ENCODE results near the gene HCAR3. TPM values are rescaled to one million over a fixed set of nuclear protein-coding genes. Genes with fewer than 3 reads are reported as not detected.
"Not testable (repeated sequence)": the region's sequence is repeated elsewhere in the genome, so short reads cannot be mapped to it uniquely, and the experiment has no call there.

HCAR3 gene
- total RNA-seq, 2 experiments from 2014 or later = not detected

DNA sequence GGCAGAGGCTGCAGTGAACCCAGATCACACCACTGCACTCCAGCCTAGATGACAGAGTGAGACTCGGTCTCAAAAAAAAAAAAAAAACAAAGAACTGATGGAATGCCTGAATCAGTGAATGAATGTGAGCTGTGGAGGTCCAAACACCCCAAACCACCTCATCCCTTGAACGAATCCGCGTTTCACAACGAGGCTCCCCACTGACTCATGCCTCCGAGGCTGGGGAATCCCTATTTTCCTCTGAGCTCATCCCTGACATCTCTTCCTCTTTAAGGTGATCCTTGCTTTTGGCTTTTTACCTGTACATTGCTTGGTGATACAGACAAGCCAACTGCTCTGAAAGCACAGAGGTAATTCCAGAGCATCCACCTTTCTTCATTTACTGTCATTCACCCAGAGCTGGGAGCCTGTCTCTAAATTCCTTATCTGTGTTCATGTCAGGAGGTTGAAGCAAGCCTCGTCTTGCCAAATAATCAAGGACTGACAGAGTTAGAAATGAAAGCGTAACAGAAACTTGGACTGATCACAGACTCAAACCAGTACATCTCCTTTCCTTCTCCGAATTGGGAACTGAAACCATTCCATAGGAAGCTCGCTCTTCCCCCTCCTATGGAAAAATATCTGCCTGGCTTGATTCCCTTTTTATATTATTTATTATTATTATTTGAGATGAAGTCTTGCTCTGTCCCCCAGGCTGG is 3.0 kb downstream of the HCAR3 start:
- CTCF ChIA-PET; H3K27ac Mint-ChIP-seq; H3K9me3 Mint-ChIP-seq; H3K27me3 Mint-ChIP-seq (ENCODE audit: low read depth); H3K4me1 Mint-ChIP-seq (ENCODE audit: low read depth); DNase-seq; H3K4me3 Mint-ChIP-seq; intact Hi-C loops (cut with micrococcal nuclease); H3K36me3 Mint-ChIP-seq (ENCODE audit: low read depth): not testable (repeated sequence)

DNA sequence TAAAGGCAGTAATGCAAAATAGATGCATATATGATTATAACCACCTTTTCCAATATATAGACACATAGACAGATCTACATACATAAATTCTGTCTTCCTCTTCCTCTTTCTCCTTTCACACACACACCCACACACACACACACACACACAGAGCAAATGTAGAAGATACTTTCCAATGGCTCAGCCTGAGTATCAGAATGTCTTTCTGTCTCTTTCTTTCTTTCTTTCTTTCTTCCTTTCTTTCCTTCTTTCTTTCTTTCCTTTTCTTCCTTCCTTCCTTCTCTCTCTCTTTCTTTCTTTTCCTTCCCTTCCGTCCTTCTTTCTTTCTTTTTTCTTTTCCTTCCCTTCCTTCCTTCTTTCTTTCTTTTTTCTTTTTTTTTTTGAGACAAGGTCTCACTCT is 5.3 kb downstream of the HCAR3 start:
- H3K27me3 Mint-ChIP-seq (ENCODE audit: low read depth); DNase-seq; H3K4me1 Mint-ChIP-seq (ENCODE audit: low read depth); H3K4me3 Mint-ChIP-seq; intact Hi-C loops (cut with micrococcal nuclease); H3K27ac Mint-ChIP-seq; H3K36me3 Mint-ChIP-seq (ENCODE audit: low read depth); CTCF ChIA-PET; H3K9me3 Mint-ChIP-seq: not testable (repeated sequence)

DNA sequence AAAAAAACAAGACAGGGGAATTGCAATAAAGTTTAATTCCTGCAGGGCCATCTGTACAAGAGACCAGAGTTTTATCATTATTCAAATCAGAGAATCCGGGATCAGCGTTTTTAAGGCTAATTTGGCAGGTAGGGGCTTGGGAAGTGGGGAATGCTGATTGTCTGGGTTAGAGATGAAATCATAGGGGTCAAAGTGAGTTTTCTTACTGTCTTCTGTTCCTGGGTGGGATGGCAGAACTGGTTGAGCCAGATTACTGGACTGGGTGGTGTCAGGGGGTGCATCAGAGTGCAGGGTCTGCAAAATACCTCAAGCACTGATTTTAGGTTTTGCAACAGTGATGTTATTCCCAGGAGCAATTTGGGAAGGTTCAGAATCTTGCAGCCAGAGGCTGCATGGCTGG is 6.3 kb downstream of the HCAR3 start:
- DNase-seq; intact Hi-C loops (cut with micrococcal nuclease); H3K4me3 Mint-ChIP-seq; H3K36me3 Mint-ChIP-seq (ENCODE audit: low read depth); H3K27me3 Mint-ChIP-seq (ENCODE audit: low read depth); CTCF ChIA-PET; H3K27ac Mint-ChIP-seq; H3K9me3 Mint-ChIP-seq; H3K4me1 Mint-ChIP-seq (ENCODE audit: low read depth): not testable (repeated sequence)

DNA sequence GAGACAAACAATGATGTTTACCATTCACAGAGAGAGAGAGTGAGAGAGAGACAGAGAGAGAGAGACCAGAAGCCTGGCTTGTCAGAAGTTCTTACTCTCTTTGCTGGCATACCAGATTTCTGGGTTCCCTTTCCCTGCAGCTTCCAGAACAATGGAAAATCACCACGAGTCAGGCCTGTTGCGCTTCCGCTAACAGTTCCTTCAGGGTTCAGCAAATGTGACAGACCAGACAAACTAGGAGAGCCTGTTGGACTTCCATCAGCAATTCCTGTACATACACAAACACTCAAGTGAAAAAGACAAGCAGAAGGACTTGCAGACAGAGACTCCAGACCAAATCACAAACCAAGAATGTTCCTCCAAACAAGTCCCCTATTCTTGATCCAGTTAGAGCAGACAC is 7.3 kb downstream of the HCAR3 start:
- H3K27ac Mint-ChIP-seq; H3K36me3 Mint-ChIP-seq (ENCODE audit: low read depth); CTCF ChIA-PET; H3K4me3 Mint-ChIP-seq; H3K9me3 Mint-ChIP-seq; DNase-seq; H3K4me1 Mint-ChIP-seq (ENCODE audit: low read depth); H3K27me3 Mint-ChIP-seq (ENCODE audit: low read depth); intact Hi-C loops (cut with micrococcal nuclease): not testable (repeated sequence)

DNA sequence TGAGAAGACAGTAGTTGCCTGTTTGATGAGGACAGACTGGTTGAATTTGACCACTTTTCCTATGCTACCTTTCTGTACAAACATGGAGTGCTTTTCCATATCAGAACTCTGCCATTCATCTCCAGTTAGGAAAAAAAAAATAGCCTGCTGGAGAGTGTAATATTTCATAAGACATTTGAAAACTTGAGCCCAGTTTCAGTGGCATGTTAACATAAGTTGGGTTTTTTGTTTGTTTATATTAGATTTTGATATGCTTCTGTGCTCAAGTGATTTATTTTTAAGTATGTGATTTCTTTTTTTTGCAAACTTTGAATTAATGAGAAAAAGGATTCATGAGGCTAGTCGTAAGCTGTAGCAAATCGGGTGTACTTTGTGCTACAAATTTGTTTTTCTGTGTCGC is 12.8 kb downstream of the HCAR3 start:
- H3K4me1 Mint-ChIP-seq (ENCODE audit: low read depth); H3K27me3 Mint-ChIP-seq (ENCODE audit: low read depth); H3K4me3 Mint-ChIP-seq; H3K27ac Mint-ChIP-seq; intact Hi-C loops (cut with micrococcal nuclease); CTCF ChIA-PET; H3K36me3 Mint-ChIP-seq (ENCODE audit: low read depth); DNase-seq; H3K9me3 Mint-ChIP-seq: not testable (repeated sequence)

DNA sequence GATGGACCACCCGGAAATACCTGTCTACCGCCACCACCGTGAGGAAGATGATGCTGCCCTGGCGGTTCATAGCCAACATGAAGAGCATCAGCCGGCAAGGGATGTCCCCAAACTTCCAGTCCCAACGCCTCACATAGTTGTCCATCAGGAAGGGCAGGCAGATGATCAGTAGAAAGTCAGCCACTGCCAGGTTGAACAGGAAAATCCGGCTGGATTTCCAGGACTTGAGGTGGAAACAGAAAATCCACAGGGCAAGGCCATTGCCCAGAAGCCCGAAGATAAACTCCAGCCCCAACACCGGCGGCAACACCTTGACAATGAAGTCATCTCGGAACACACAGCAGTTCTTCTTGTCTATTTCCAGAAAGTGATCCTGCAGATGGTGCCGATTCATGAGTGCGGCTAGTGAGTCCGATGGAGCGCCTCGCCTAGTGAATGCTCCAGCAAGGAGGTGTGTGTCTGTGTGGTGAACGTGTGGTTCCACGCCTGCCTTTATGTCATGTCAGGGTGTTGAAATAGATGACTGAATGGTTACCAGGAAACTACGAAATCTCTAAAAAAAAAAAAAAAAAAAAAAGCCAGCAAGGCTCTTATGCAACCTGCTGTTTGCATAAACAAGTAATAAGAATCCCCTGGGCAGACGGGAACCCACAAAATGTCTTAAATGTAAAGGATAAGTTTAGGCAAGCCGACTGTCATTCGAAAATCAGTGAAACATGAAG is 13.6 kb downstream of the HCAR3 start, which contains the start of gene HCAR2:
Gene HCAR2, minus strand, starts transcription at position 468 of the 722 bp plus-strand sequence. Its CDS starts 74 bp downstream, at position 394.
- CTCF ChIA-PET; H3K4me1 Mint-ChIP-seq (ENCODE audit: low read depth); H3K27ac Mint-ChIP-seq; H3K36me3 Mint-ChIP-seq (ENCODE audit: low read depth); H3K9me3 Mint-ChIP-seq; DNase-seq; H3K4me3 Mint-ChIP-seq; H3K27me3 Mint-ChIP-seq (ENCODE audit: low read depth); intact Hi-C loops (cut with micrococcal nuclease): not testable (repeated sequence)

DNA sequence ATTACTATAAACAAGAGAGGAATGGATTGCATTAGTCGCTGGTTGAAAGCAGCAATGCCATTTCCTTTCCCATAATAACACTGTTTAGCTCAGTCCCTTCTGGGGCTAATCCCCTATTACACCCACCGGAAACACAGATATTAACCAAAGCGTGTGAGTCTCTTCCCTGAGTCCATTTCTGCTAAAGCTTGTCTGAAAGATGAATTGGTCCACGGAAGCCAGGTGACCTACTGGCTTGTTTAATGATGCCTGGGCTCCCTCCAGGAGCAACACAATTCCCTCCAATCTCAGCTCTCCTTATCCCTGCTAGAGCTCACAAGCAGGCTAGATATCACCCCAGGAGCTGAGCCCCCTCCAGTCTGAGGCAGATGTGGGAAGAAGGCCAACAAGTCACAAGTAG is 15.1 kb downstream of the HCAR3 start:
- H3K27ac Mint-ChIP-seq; H3K27me3 Mint-ChIP-seq (ENCODE audit: low read depth); CTCF ChIA-PET; H3K9me3 Mint-ChIP-seq; intact Hi-C loops (cut with micrococcal nuclease); DNase-seq; H3K4me3 Mint-ChIP-seq; H3K4me1 Mint-ChIP-seq (ENCODE audit: low read depth); H3K36me3 Mint-ChIP-seq (ENCODE audit: low read depth): not testable (repeated sequence)

DNA sequence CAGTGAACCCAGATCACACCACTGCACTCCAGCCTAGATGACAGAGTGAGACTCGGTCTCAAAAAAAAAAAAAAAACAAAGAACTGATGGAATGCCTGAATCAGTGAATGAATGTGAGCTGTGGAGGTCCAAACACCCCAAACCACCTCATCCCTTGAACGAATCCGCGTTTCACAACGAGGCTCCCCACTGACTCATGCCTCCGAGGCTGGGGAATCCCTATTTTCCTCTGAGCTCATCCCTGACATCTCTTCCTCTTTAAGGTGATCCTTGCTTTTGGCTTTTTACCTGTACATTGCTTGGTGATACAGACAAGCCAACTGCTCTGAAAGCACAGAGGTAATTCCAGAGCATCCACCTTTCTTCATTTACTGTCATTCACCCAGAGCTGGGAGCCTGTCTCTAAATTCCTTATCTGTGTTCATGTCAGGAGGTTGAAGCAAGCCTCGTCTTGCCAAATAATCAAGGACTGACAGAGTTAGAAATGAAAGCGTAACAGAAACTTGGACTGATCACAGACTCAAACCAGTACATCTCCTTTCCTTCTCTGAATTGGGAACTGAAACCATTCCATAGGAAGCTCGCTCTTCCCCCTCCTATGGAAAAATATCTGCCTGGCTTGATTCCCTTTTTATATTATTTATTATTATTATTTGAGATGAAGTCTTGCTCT is 16.4 kb downstream of the HCAR3 start:
- DNase-seq; H3K9me3 Mint-ChIP-seq; H3K36me3 Mint-ChIP-seq (ENCODE audit: low read depth); intact Hi-C loops (cut with micrococcal nuclease); H3K4me1 Mint-ChIP-seq (ENCODE audit: low read depth); CTCF ChIA-PET; H3K27me3 Mint-ChIP-seq (ENCODE audit: low read depth); H3K4me3 Mint-ChIP-seq; H3K27ac Mint-ChIP-seq: not testable (repeated sequence)

DNA sequence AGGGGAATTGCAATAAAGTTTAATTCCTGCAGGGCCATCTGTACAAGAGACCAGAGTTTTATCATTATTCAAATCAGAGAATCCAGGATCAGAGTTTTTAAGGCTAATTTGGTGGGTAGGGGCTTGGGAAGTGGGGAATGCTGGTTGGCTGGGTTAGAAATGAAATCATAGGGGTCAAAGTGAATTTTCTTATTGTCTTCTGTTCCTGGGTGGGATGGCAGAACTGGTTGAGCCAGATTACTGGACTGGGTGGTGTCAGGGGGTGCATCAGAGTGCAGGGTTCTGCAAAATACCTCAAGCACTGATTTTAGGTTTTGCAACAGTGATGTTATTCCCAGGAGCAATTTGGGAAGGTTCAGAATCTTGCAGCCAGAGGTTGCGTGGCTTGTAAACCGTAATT is 19.7 kb downstream of the HCAR3 start:
- H3K36me3 Mint-ChIP-seq (ENCODE audit: low read depth); CTCF ChIA-PET; H3K9me3 Mint-ChIP-seq; DNase-seq; H3K4me1 Mint-ChIP-seq (ENCODE audit: low read depth); H3K4me3 Mint-ChIP-seq; H3K27ac Mint-ChIP-seq; H3K27me3 Mint-ChIP-seq (ENCODE audit: low read depth); intact Hi-C loops (cut with micrococcal nuclease): not testable (repeated sequence)

DNA sequence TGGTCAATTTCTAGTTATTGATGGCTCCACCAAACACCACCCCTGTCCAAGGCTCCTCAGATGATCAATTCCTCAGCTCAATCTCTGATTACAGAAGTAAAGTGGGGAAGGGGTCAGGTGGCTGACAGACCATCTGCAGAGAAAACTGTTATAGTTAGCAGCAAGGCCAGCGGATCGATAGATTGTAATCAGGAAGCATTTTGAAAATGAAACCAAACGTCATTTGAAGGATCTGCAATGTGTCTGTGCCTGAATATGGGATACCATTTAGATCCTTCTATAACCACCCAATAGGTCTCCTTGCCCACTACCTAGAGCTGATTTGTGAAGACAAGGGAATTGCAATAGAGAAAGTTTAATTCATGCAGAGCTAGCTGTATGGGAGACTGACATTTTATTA is 25.0 kb downstream of the HCAR3 start:
- H3K27ac Mint-ChIP-seq = no peak overlapping the region
- peaks cover 3% of the 10 kb centered on the region for H3K4me1 Mint-ChIP-seq (ENCODE audit: low read depth)

DNA sequence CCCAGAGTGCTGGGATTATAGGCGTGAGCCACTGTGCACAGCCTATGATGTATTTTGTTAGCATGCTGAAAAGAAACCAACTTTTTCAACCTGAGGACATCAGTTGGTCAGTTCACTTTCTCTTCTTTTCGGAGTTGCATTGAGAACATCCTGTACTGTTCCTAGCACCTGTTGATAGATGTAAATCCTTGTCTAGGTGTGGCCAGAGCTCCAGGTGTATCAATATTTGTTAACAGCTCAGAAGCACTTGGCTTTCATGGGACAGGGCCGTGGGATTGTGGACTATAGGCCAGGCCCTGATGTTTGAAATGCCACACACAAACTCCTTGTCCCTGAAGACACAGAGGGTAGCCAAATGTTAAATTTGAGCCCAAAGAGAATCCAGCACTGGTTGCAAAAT is 28.3 kb downstream of the HCAR3 start:
- intact Hi-C loops (cut with micrococcal nuclease) = no loop called here
- H3K27ac Mint-ChIP-seq = no peak overlapping the region
- no peaks in the 10 kb centered on the region for H3K9me3 Mint-ChIP-seq
- H3K4me1 Mint-ChIP-seq (ENCODE audit: low read depth) = peaks cover 3% of the 10 kb centered on the region
- CTCF ChIA-PET = interaction anchor here (0.7 to 1.2 kb wide), 2 partner anchors 50 to 95 kb away, joined by 3 to 4 read pairs; no protein-coding TSS in a partner anchor
- H3K27me3 Mint-ChIP-seq (ENCODE audit: low read depth) = no peaks in the 10 kb centered on the region
- no peak overlapping the region for H3K4me3 Mint-ChIP-seq
- no peak for DNase-seq
- no peaks in the 10 kb centered on the region for H3K36me3 Mint-ChIP-seq (ENCODE audit: low read depth)

More for the DNA sequence above, 25.0 kb downstream of the HCAR3 start:
- H3K4me3 Mint-ChIP-seq = no peak overlapping the region
- intact Hi-C loops (cut with micrococcal nuclease) = no loop called here
- H3K27me3 Mint-ChIP-seq (ENCODE audit: low read depth) = no peaks in the 10 kb centered on the region
- CTCF ChIA-PET = no interaction called here
- no peaks in the 10 kb centered on the region for H3K9me3 Mint-ChIP-seq
- no peak for DNase-seq
- no peaks in the 10 kb centered on the region for H3K36me3 Mint-ChIP-seq (ENCODE audit: low read depth)

DNA sequence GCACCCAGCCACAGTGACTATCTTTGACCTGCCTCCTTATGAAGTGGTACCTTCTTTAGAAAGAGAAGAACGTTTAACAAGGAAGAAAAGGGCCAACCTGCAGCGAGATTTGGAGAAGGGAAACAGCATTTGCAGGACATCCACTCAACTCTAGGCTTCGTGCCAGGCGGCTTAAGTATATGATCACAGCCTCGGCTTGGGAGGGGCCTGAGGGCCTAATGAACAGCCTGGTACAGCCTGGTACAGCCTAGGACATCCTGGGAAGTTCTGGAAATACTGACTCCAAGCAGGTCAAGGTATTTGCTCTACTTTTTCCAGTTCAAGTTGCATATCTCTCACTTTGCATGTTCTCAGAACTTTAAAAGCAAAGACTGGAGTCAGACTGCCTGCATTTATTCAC is 29.5 kb downstream of the HCAR3 start:
- H3K9me3 Mint-ChIP-seq = no peaks in the 10 kb centered on the region
- CTCF ChIA-PET = no interaction called here
- H3K27ac Mint-ChIP-seq = no peak overlapping the region
- intact Hi-C loops (cut with micrococcal nuclease) = no loop called here
- peaks cover 3% of the 10 kb centered on the region for H3K4me1 Mint-ChIP-seq (ENCODE audit: low read depth)
- H3K27me3 Mint-ChIP-seq (ENCODE audit: low read depth) = no peaks in the 10 kb centered on the region
- no peaks in the 10 kb centered on the region for H3K36me3 Mint-ChIP-seq (ENCODE audit: low read depth)
- no peak for DNase-seq
- H3K4me3 Mint-ChIP-seq = no peak overlapping the region

DNA sequence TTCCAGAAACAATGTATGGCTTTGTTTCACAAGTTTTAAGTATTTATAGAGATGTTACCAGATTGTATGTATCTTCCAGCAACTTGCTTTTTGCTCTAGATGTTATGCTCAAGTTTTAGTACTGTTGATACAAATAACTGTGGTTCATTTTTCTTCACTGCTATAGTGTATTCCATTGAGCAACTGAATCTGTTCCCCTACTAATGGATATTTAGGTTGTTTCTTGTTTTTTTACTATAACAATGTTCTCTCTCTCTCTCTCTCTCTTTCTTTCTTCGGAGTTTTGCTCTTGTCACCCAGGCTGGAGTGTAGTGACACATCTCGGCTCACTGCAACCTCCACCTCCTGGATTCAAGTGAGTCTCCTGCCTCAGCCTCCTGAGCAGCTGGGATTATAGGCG is 30.1 kb downstream of the HCAR3 start:
- Mint-ChIP-seq H3K27me3 (ENCODE audit: low read depth) (no peaks in the 10 kb centered on the region), H3K27ac (no peak overlapping the region), H3K4me1 (ENCODE audit: low read depth) (peaks cover 2% of the 10 kb centered on the region), H3K9me3 (no peaks in the 10 kb centered on the region), H3K36me3 (ENCODE audit: low read depth) (no peaks in the 10 kb centered on the region), H3K4me3 (no peak overlapping the region)
- no peak for DNase-seq
- CTCF ChIA-PET = no interaction called here
- intact Hi-C loops (cut with micrococcal nuclease) = no loop called here

All from activated naive CD4-positive, alpha-beta T cell treated with anti-CD3 and anti-CD28 coated beads for 36 hours (primary cell).